Liver (tissue), 3 donors: ENCODE measurements around the gene MAP1LC3B2.

Source experiments
- FOXA2 ChIP-seq: IDR thresholded peaks from 2 replicates; pipeline ENCODE4 v1.6.1; 2016; ENCODE audit warnings: antibody characterized with exemption
- TF ChIP-seq, protein P1 (sequence below): IDR thresholded peaks from 2 replicates; pipeline ENCODE4 v1.6.1; 2016; ENCODE audit warnings: antibody characterized with exemption
- TF ChIP-seq, protein P2 (sequence below): fragments of 150-350 bp; IDR thresholded peaks from 2 replicates; pipeline ENCODE4 v1.5.1; 2017; ENCODE audit warnings: improper control_type of control experiment, low read depth, low read length; ENCODE audit not compliant: missing input control
- TF ChIP-seq, protein P3 (sequence below): IDR thresholded peaks from 2 replicates; pipeline ENCODE4 v1.6.1; 2016; ENCODE audit warnings: antibody characterized with exemption
- donor health status: healthy.
- donor health status: healthy.

DNA sequence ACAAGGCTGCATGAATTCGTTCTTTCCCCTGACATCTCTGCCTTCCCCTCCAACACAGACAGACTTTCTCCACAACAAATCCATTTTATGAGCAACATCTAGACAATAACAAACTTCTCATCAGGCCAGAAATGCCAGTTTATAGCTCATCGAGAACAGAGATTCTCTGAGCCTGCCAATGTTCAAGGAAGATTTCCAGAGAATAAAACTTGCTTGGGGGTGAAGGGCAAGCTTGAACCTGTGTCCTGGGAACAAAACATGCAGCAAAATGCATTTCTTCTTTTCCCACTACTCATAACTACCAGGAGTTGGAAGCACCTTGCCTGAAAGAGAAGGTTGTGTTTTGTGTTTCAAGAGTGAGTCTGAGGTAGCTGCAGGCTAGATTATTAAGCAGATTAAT, 6.8 kb downstream of the MAP1LC3B2 start:
- TF ChIP-seq, protein P1, sequence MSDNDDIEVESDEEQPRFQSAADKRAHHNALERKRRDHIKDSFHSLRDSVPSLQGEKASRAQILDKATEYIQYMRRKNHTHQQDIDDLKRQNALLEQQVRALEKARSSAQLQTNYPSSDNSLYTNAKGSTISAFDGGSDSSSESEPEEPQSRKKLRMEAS, result no peak
- TF ChIP-seq, protein P2, sequence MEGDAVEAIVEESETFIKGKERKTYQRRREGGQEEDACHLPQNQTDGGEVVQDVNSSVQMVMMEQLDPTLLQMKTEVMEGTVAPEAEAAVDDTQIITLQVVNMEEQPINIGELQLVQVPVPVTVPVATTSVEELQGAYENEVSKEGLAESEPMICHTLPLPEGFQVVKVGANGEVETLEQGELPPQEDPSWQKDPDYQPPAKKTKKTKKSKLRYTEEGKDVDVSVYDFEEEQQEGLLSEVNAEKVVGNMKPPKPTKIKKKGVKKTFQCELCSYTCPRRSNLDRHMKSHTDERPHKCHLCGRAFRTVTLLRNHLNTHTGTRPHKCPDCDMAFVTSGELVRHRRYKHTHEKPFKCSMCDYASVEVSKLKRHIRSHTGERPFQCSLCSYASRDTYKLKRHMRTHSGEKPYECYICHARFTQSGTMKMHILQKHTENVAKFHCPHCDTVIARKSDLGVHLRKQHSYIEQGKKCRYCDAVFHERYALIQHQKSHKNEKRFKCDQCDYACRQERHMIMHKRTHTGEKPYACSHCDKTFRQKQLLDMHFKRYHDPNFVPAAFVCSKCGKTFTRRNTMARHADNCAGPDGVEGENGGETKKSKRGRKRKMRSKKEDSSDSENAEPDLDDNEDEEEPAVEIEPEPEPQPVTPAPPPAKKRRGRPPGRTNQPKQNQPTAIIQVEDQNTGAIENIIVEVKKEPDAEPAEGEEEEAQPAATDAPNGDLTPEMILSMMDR, result no peak
- TF ChIP-seq, protein P3, sequence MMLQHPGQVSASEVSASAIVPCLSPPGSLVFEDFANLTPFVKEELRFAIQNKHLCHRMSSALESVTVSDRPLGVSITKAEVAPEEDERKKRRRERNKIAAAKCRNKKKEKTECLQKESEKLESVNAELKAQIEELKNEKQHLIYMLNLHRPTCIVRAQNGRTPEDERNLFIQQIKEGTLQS, result no peak
- no peak for TF ChIP-seq FOXA2
